Hypothalamus (tissue), 51 donors: ENCODE results near the gene DNM2.
"Not testable (repeated sequence)": the region's sequence is repeated elsewhere in the genome, so short reads cannot be mapped to it uniquely, and the experiment has no call there.

Experiments
- DNase-seq, 51 donors: peaks; one replicate each; lab custom pipeline; 2025; lab: John Stamatoyannopoulos, UW

The DNM2 gene

GRCh38 chr19:10830931-10831779, 113.3 kb downstream of the DNM2 start:
- DNase-seq, result no peak

- no peak for DNase-seq
Measured at GRCh38 chr19:10831987-10832938, 114.4 kb downstream of the DNM2 start.

GRCh38 chr19:10832939-10833296, 115.0 kb downstream of the DNM2 start:
- DNase-seq, result no peak

- peak in 7 of 51 donors; percentile 28 to 54 (median 40) for DNase-seq
Measured at GRCh38 chr19:10835089-10835753, 117.3 kb downstream of the DNM2 start.

GRCh38 chr19:10835754-10836478, 118.0 kb downstream of the DNM2 start, which contains the start of gene TMED1:
Gene TMED1, minus strand, starts transcription at chr19:10836212. Its CDS starts 21 bp downstream, at chr19:10836191.
- peak; percentile 72 to 99 (median 96) for DNase-seq

- peak in 34 of 51 donors; percentile 55 to 96 (median 84) for DNase-seq
Measured at GRCh38 chr19:10836479-10837330, 118.8 kb downstream of the DNM2 start.

- DNase-seq, result not testable (repeated sequence)
Measured at GRCh38 chr19:10837649-10838048, 119.8 kb downstream of the DNM2 start.

GRCh38 chr19:10838377-10838776, 120.5 kb downstream of the DNM2 start:
- DNase-seq, result no peak

- no peak for DNase-seq
Measured at GRCh38 chr19:10839114-10840050, 121.5 kb downstream of the DNM2 start.

GRCh38 chr19:10842788-10843187, 124.9 kb downstream of the DNM2 start:
- no peak for DNase-seq

- DNase-seq, result no peak
Measured at GRCh38 chr19:10846500-10847202, 128.8 kb downstream of the DNM2 start.

GRCh38 chr19:10848230-10848856, 130.5 kb downstream of the DNM2 start, which contains the start of gene C19orf38:
Gene C19orf38, plus strand, starts transcription at chr19:10848415. Its CDS starts 94 bp downstream, at chr19:10848509.
- DNase-seq, result peak in 1 of 51 donors; percentile 13

GRCh38 chr19:10850631-10851030, 132.8 kb downstream of the DNM2 start:
- DNase-seq, result no peak

GRCh38 chr19:10852098-10852800, 134.4 kb downstream of the DNM2 start:
- no peak for DNase-seq

GRCh38 chr19:10852941-10853340, 135.1 kb downstream of the DNM2 start:
- no peak for DNase-seq
